ENCODE measurements around the gene ASB2. TPM values are rescaled to one million over a fixed set of nuclear protein-coding genes. Genes with fewer than 3 reads are reported as not detected.
A peak's percentile ranks its signal among the peaks of the same experiment; 100 is the strongest.

ASB2 gene
- total RNA-seq, 1 donor from 2014 or later = 251 TPM

DNA sequence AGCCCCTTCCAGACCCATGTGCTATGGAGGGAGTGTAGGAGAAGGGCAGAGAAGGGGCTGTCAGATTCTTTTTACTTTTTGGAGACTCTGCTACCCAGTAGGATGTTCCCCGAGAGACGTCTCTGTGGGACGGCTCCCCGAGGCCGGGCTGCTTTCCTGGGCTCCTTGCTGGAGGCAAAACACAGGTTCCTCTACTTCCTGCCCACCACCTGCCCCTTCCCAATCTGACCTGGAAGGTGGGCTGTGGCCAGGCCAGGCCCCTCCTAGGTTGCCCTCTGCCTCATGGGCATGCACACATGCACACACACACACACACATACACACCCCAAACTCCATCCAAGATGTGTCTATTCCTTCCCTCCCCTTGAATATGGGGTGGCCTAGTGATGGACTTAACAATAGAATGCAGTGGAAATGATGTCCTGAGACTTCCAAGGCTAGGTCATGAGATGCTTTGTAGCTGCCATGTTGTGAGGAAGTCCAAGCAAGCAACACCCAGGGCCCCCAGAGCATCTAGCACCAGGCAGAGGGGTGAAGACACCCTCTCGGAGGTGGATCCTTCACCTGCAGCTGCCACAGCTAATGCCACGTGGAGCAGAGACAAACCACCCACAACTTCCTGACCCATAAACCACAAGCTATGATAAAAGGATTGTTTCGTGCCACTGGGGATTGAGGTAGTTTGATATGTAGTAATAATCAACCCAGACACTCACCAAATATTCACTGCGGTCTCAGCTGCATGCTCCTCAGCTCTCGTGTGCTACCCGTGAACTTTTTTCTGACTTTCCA, 1.6 kb upstream of the ASB2 start:
- intact Hi-C loops (cut with micrococcal nuclease) = no loop called here
- Histone ChIP-seq H3K36me3 (no peaks in the 10 kb centered on the region), H3K27ac (replicated peaks) (peak overlapping the region; percentile 89), H3K27me3 (ENCODE audit: low read depth) (no peaks in the 10 kb centered on the region), H3K4me1 (peaks cover 68% of the 10 kb centered on the region), H3K4me3 (no peak overlapping the region), H3K9me3 (replicated peaks) (no peaks in the 10 kb centered on the region)
- TF ChIP-seq, protein P1, sequence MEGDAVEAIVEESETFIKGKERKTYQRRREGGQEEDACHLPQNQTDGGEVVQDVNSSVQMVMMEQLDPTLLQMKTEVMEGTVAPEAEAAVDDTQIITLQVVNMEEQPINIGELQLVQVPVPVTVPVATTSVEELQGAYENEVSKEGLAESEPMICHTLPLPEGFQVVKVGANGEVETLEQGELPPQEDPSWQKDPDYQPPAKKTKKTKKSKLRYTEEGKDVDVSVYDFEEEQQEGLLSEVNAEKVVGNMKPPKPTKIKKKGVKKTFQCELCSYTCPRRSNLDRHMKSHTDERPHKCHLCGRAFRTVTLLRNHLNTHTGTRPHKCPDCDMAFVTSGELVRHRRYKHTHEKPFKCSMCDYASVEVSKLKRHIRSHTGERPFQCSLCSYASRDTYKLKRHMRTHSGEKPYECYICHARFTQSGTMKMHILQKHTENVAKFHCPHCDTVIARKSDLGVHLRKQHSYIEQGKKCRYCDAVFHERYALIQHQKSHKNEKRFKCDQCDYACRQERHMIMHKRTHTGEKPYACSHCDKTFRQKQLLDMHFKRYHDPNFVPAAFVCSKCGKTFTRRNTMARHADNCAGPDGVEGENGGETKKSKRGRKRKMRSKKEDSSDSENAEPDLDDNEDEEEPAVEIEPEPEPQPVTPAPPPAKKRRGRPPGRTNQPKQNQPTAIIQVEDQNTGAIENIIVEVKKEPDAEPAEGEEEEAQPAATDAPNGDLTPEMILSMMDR (IDR thresholded peaks at IDR 0.05; ENCODE audit: borderline replicate concordance) = no peak
- DNase-seq = no peak

DNA sequence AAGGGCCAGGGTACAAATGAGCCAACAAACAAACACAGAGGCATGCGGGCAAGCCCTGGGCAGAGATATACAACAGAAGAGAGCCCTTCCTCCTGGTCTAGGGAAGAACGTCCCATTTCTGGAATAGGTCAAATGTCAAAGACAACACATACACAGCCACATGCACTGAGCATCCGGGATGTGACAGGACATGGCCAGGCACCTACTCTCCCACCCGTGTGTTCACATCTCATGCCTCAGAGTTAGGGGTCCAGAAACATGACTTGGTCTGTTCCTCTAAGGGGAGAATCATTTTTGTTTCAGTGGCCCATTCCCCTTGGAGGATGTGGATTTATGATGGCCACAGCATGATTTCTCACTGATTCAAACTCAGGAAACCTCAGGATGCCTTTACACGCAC, 801 bp upstream of the ASB2 start:
- Histone ChIP-seq H3K27me3 (ENCODE audit: low read depth) (no peaks in the 10 kb centered on the region), H3K27ac (replicated peaks) (peak overlapping the region; percentile 89), H3K4me1 (peaks cover 68% of the 10 kb centered on the region), H3K4me3 (peak overlapping the region; percentile 67), H3K9me3 (replicated peaks) (no peaks in the 10 kb centered on the region), H3K36me3 (no peaks in the 10 kb centered on the region)
- intact Hi-C loops (cut with micrococcal nuclease) = no loop called here
- no peak for DNase-seq
- TF ChIP-seq, protein P1 (IDR thresholded peaks at IDR 0.05; ENCODE audit: borderline replicate concordance) = no peak

DNA sequence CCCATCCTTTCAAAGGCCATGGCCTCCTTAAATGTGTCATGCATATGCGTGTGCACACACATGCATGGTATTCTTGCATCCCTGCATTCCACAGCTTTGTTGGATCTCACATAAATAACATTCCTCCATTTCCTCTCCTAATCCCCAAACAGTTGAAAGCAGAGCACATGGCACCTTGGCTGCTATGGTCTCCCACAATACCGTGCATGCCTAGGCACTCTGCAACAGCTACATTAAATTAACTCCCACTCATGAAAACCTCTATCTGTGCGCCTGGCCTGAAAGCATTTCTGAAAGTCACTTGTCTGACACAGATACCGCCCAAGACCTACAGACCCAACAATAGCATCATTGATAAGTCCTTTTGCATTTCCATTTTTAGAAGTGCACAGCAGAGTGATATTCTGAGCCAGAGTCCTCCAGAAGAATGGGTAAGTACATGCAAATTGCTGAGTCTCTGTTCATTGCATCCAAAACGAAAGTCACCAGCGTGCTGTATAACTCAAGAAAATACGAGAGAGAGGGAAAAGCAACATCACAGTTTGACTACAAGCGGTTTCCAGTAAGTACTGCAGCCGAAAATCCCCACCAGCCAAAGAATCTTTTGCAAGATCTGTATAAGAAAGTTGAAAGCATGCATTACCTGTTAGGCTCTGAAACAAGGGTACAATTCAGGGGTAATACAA, 436 bp downstream of the ASB2 start:
- H3K36me3 ChIP-seq = no peaks in the 10 kb centered on the region
- TF ChIP-seq, protein P1 (IDR thresholded peaks at IDR 0.05; ENCODE audit: borderline replicate concordance) = peak; percentile 11
- H3K9me3 ChIP-seq (replicated peaks) = no peaks in the 10 kb centered on the region
- peak overlapping the region; percentile 89 for H3K27ac ChIP-seq (replicated peaks)
- DNase-seq = no peak
- no peaks in the 10 kb centered on the region for H3K27me3 ChIP-seq (ENCODE audit: low read depth)
- peak overlapping the region; percentile 67 for H3K4me3 ChIP-seq
- H3K4me1 ChIP-seq = peaks cover 68% of the 10 kb centered on the region
- intact Hi-C loops (cut with micrococcal nuclease) = no loop called here

DNA sequence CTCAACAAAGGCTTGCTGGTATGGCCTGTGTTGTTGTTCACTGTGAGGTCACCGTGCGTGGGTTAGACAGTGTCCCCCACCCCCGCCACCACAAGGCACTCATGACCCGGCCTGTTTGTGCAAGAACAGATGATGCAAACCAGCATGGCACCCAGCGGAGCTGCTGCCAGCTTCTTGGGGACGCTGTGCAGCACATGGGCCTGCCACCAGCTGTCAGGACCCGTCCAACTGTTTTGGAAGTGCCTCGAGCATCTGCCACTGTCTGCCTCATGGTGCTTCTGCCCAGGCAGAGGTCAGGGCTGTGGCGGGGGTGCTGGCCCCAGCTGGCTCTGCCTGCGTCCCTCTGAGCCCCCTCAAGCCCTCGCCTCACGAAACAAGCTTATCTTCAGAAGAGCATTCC, 1.5 kb downstream of the ASB2 start:
- Histone ChIP-seq H3K4me3 (peak overlapping the region; percentile 67), H3K36me3 (no peaks in the 10 kb centered on the region), H3K27me3 (ENCODE audit: low read depth) (no peaks in the 10 kb centered on the region), H3K4me1 (peaks cover 70% of the 10 kb centered on the region), H3K27ac (replicated peaks) (peak overlapping the region; percentile 89), H3K9me3 (replicated peaks) (no peaks in the 10 kb centered on the region)
- TF ChIP-seq, protein P1 (IDR thresholded peaks at IDR 0.05; ENCODE audit: borderline replicate concordance) = no peak
- DNase-seq = peak; percentile 48
- intact Hi-C loops (cut with micrococcal nuclease) = no loop called here

DNA sequence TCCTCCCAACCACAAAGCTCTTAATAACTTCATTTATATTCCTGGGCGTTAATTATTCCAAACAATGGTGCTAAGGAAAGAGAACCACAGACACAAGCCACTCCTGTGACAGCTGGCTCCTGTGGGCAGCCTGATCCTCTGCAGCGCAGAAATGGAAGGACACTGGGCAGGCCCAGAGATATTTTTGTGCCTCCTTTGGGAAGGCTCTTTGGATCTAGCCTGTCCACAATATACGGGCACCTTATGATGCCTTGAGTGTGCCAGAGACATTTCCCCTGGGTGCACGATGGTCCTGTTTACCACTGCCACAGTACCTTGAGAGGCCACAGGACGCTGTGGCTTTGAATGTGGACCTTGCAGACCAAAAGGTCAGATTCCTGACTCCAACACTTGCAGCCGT, 2.1 kb downstream of the ASB2 start:
- H3K36me3 ChIP-seq = no peaks in the 10 kb centered on the region
- DNase-seq = no peak

More for the DNA sequence above, 2.1 kb downstream of the ASB2 start:
- Histone ChIP-seq H3K27ac (replicated peaks) (peak overlapping the region; percentile 89), H3K4me3 (peak overlapping the region; percentile 67), H3K4me1 (peaks cover 70% of the 10 kb centered on the region), H3K9me3 (replicated peaks) (no peaks in the 10 kb centered on the region), H3K27me3 (ENCODE audit: low read depth) (no peaks in the 10 kb centered on the region)
- TF ChIP-seq, protein P1 (IDR thresholded peaks at IDR 0.05; ENCODE audit: borderline replicate concordance) = no peak
- intact Hi-C loops (cut with micrococcal nuclease) = no loop called here

All from left ventricle myocardium inferior (tissue), 1 donor.